OCI-LY1 (cell line): ENCODE measurements around the gene SH3BGRL3.
"Not testable (repeated sequence)": the region's sequence is repeated elsewhere in the genome, so short reads cannot be mapped to it uniquely, and the experiment has no call there.

Source experiments
- H2AFZ ChIP-seq: fragments of 200-600 bp; sonication (generic), shearing (Covaris generic); 2 replicates; pipeline ENCODE4 v1.6.0; 2014; ENCODE audit warnings: antibody characterized with exemption, mild to moderate bottlenecking, low read length
- H3F3A ChIP-seq: fragments of 200-600 bp; sonication (generic), shearing (Covaris generic); 2 replicates; pipeline ENCODE4 v1.6.0; 2014; ENCODE audit warnings: mild to moderate bottlenecking, antibody characterized with exemption, low read length, moderate library complexity; ENCODE audit not compliant: insufficient read depth
- H3K27ac ChIP-seq: fragments of 200-600 bp; sonication (generic); 2 replicates; pipeline ENCODE4 v1.5.1; 2014; ENCODE audit warnings: low read length, mixed run types, mild to moderate bottlenecking, low read depth; ENCODE audit not compliant: poor library complexity, severe bottlenecking
- H3K27me3 ChIP-seq: fragments of 200-600 bp; sonication (generic); 2 replicates; pipeline ENCODE4 v1.6.0; 2014; ENCODE audit warnings: antibody characterized with exemption, mild to moderate bottlenecking, low read length, moderate library complexity; ENCODE audit not compliant: insufficient read depth
- H3K36me3 ChIP-seq: fragments of 200-600 bp; sonication (generic); 2 replicates; pipeline ENCODE4 v1.6.1; 2014; ENCODE audit warnings: mild to moderate bottlenecking, antibody characterized with exemption, low read length, moderate library complexity, mixed read lengths; ENCODE audit not compliant: insufficient read depth
- H3K4me1 ChIP-seq: fragments of 200-600 bp; sonication (generic); 2 replicates; pipeline ENCODE4 v1.5.1; 2014; ENCODE audit warnings: mild to moderate bottlenecking, low read length, moderate library complexity; ENCODE audit not compliant: insufficient read depth, severe bottlenecking
- H3K4me2 ChIP-seq: fragments of 200-600 bp; sonication (generic), shearing (Covaris generic); 2 replicates; pipeline ENCODE4 v1.6.1; 2014; ENCODE audit warnings: low read length
- H3K4me3 ChIP-seq: fragments of 200-600 bp; sonication (generic); 2 replicates; pipeline ENCODE4 v1.5.1; 2014; ENCODE audit warnings: low read length, low read depth, mild to moderate bottlenecking, mixed read lengths; ENCODE audit not compliant: poor library complexity, severe bottlenecking
- H3K79me2 ChIP-seq: fragments of 200-600 bp; shearing (Covaris generic); 2 replicates; pipeline ENCODE4 v1.6.1; 2016; ENCODE audit warnings: mixed run types, low read length, mixed read lengths; ENCODE audit not compliant: insufficient read depth
- H3K9ac ChIP-seq: fragments of 200-600 bp; sonication (generic), shearing (Covaris generic); 2 replicates; pipeline ENCODE4 v1.6.1; 2014; ENCODE audit warnings: mild to moderate bottlenecking, low read length, mixed read lengths
- H3K9me2 ChIP-seq: fragments of 200-600 bp; sonication (generic), shearing (Covaris generic); 2 replicates; pipeline ENCODE4 v1.6.1; 2014; ENCODE audit warnings: low read depth, mild to moderate bottlenecking, low read length, mixed read lengths
- H3K9me3 ChIP-seq: fragments of 200-600 bp; shearing (Covaris generic); 2 replicates; pipeline ENCODE4 v1.6.1; 2014; ENCODE audit warnings: low read length, mixed read lengths
- H4K20me1 ChIP-seq: fragments of 200-600 bp; sonication (generic), shearing (Covaris generic); 2 replicates; pipeline ENCODE4 v1.6.0; 2016; ENCODE audit warnings: mild to moderate bottlenecking, low read length; ENCODE audit not compliant: insufficient read depth
- EZH2 ChIP-seq: fragments of 200-600 bp; sonication (generic), shearing (Covaris generic); IDR thresholded peaks from 2 replicates; pipeline ENCODE4 v1.8.0; 2017; ENCODE audit warnings: borderline replicate concordance, mixed run types, mild to moderate bottlenecking, antibody characterized with exemption, low read length, moderate library complexity, mixed read lengths
- TF ChIP-seq, protein P1 (sequence below): fragments of 200-600 bp; sonication (generic), shearing (Covaris generic); IDR thresholded peaks from 2 replicates; pipeline ENCODE4 v1.5.1; 2017; ENCODE audit warnings: mild to moderate bottlenecking, antibody characterized with exemption, low read length, moderate library complexity, mixed read lengths

SH3BGRL3 gene

DNA sequence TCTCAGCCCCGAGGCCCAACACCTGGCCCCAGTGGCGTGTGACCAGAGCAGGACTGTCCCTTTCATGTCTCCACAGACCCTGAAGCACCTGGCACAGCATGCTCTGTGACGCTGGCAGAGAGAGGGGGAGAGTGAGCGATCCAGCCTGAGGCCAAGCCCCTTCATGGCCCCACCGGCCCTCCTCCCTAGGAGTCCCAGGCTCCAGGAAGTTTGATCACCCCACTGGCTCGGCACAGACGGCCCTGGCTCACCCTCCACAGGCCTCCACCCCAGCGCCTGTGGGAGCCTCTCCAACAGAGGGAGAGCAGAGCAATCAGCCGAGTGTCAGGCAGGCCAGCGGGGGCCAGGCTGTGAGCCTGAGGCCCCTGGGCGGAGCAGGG lies 11.0 kb downstream of the SH3BGRL3 start:
- Histone ChIP-seq H4K20me1 (no peaks in the 10 kb centered on the region), H3K4me3 (no peak overlapping the region), H3K27ac (peak overlapping the region; percentile 100), H3K4me2 (peak overlapping the region; percentile 55), H3K36me3 (peaks cover 15% of the 10 kb centered on the region; the same call in 1 of the 2 replicates), H3K9ac (peak overlapping the region; percentile 77), H3K27me3 (no peaks in the 10 kb centered on the region), H3K4me1 (peaks cover 66% of the 10 kb centered on the region), H2AFZ (no peak overlapping the region), H3K79me2 (no peaks in the 10 kb centered on the region), H3K9me3 (no peaks in the 10 kb centered on the region), H3K9me2 (no peaks in the 10 kb centered on the region), H3F3A (peaks cover 22% of the 10 kb centered on the region; the same call in 1 of the 2 replicates)
- no peak for TF ChIP-seq EZH2
- TF ChIP-seq, protein P1, sequence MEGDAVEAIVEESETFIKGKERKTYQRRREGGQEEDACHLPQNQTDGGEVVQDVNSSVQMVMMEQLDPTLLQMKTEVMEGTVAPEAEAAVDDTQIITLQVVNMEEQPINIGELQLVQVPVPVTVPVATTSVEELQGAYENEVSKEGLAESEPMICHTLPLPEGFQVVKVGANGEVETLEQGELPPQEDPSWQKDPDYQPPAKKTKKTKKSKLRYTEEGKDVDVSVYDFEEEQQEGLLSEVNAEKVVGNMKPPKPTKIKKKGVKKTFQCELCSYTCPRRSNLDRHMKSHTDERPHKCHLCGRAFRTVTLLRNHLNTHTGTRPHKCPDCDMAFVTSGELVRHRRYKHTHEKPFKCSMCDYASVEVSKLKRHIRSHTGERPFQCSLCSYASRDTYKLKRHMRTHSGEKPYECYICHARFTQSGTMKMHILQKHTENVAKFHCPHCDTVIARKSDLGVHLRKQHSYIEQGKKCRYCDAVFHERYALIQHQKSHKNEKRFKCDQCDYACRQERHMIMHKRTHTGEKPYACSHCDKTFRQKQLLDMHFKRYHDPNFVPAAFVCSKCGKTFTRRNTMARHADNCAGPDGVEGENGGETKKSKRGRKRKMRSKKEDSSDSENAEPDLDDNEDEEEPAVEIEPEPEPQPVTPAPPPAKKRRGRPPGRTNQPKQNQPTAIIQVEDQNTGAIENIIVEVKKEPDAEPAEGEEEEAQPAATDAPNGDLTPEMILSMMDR, result no peak

DNA sequence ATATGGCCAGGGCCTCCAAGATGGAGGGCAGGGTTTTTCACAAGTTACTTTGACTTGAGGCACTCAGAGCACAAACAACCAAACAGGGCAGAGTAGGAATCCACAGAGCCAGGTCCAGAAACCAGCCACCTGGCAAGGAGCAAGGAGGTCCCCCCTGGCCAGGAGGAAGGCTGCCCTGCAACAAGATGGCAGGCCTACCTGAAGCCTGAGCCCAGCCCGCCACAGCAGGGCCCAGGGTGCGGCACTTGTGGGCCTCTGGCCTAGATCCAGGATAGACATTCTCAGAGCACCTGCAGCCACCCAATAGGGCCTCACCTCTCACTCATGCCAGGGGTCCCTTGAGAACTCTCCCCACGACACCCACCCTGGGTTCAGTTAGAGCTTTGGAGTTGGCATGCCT lies 11.5 kb downstream of the SH3BGRL3 start:
- TF ChIP-seq, protein P1, result no peak
- no peak for TF ChIP-seq EZH2

DNA sequence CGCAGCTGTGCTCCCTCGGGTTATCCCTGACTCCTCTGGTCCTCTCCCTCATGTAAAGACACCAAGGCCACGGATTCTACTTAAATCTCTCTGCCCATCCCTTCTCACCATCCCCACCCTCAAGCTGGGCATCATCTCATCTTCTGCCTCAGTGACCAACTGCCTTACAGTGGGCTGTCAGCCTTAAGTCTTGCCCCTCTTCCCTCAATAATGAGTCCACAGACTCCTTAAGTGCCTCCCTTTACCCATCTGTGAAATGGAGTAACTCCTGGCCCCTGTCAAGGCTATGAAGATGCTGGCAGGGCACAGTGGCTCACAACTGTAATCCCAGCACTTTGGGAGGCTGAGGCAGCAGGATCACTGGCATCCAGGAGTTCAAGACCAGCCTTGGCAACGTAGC lies 12.1 kb downstream of the SH3BGRL3 start:
- Histone ChIP-seq H3F3A (peaks cover 20% of the 10 kb centered on the region; the same call in 1 of the 2 replicates), H3K9me3 (no peaks in the 10 kb centered on the region), H2AFZ (no peak overlapping the region), H3K4me3 (no peak overlapping the region), H4K20me1 (no peaks in the 10 kb centered on the region), H3K4me1 (peaks cover 56% of the 10 kb centered on the region), H3K27me3 (no peaks in the 10 kb centered on the region), H3K9me2 (no peaks in the 10 kb centered on the region), H3K9ac (peak overlapping the region; percentile 77; the same call in 1 of the 2 replicates), H3K27ac (peak overlapping the region; percentile 100), H3K36me3 (peaks cover 22% of the 10 kb centered on the region; the same call in 1 of the 2 replicates), H3K79me2 (no peaks in the 10 kb centered on the region), H3K4me2 (peak overlapping the region; percentile 55; the same call in 1 of the 2 replicates)
- TF ChIP-seq, protein P1, result no peak
- no peak for TF ChIP-seq EZH2

More for the DNA sequence above, 11.5 kb downstream of the SH3BGRL3 start:
- Histone ChIP-seq H3K36me3 (peaks cover 20% of the 10 kb centered on the region; the same call in 1 of the 2 replicates), H4K20me1 (no peaks in the 10 kb centered on the region), H3K27ac (peak overlapping the region; percentile 100), H3K27me3 (no peaks in the 10 kb centered on the region), H3K4me3 (no peak overlapping the region), H3F3A (peaks cover 22% of the 10 kb centered on the region; the same call in 1 of the 2 replicates), H3K9ac (peak overlapping the region; percentile 77), H2AFZ (no peak overlapping the region), H3K4me2 (peak overlapping the region; percentile 55), H3K4me1 (peaks cover 61% of the 10 kb centered on the region), H3K79me2 (no peaks in the 10 kb centered on the region), H3K9me3 (no peaks in the 10 kb centered on the region), H3K9me2 (no peaks in the 10 kb centered on the region)

DNA sequence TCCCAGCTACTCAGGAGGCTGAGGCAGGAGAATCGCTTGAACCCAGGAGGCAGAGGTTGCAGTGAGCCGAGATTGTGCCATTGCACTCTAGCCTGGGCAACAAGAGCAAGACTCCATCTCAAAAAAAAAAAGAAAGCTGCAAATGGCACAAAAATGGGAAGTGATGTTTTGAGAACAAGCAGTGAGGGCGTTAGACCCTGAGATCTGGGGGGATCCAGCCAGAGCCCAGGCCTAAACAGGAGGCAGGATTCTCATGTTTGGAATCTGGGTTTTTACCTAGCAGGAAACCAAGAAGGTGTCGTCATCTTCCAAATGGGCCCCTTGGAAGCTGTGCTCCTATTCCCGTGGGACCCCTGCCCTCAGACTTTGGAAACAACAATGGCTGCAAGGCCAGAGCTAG lies 12.8 kb downstream of the SH3BGRL3 start:
- H3K36me3 ChIP-seq, result peaks cover 30% of the 10 kb centered on the region; the same call in 1 of the 2 replicates
- H3K79me2 ChIP-seq, H3K27me3 ChIP-seq, H3K9me3 ChIP-seq, H2AFZ ChIP-seq, H3K9me2 ChIP-seq, H3K4me3 ChIP-seq, H3K4me2 ChIP-seq, H3K9ac ChIP-seq, H4K20me1 ChIP-seq: not testable (repeated sequence)
- peaks cover 48% of the 10 kb centered on the region for H3K4me1 ChIP-seq
- peak overlapping the region; percentile 100 for H3K27ac ChIP-seq
- peaks cover 16% of the 10 kb centered on the region; the same call in 1 of the 2 replicates for H3F3A ChIP-seq
